OCI-LY7 (cell line): ENCODE measurements around the gene TMPRSS2. TPM values are rescaled to one million over a fixed set of nuclear protein-coding genes. Genes with fewer than 3 reads are reported as not detected.
"Not testable (repeated sequence)": the region's sequence is repeated elsewhere in the genome, so short reads cannot be mapped to it uniquely, and the experiment has no call there.

Source experiments
- BruUV-seq: library from RNA; stranded (reverse); fragments of 400-500 nt; replicated peaks from 2 replicates; lab custom pipeline; 2021; lab: Mats Ljungman, UMichigan
- CTCF ChIA-PET: fragments of 300-600 bp; sonication (Branson Sonifier 250); formaldehyde crosslinking; loops from one replicate; lab custom pipeline; 2022; ENCODE audit warnings: antibody characterized with exemption; ENCODE audit not compliant: unreplicated experiment; lab: Charles Lee
- POLR2A ChIA-PET: fragments of 300-600 bp; sonication (Branson Sonifier 250); formaldehyde crosslinking; loops from one replicate; lab custom pipeline; 2022; ENCODE audit warnings: antibody characterized with exemption; lab: Charles Lee
- DNase-seq: peaks from one replicate; pipeline ENCODE4 v3.0.0-alpha.2; 2015; ENCODE audit warnings: low spot score
- H2AFZ ChIP-seq: fragments of 200-600 bp; sonication (generic), shearing (Covaris generic); 2 replicates; pipeline ENCODE4 v1.6.1; 2014; ENCODE audit warnings: mild to moderate bottlenecking, antibody characterized with exemption, low read length, moderate library complexity
- H3K27ac ChIP-seq: fragments of 200-600 bp; sonication (generic); 2 replicates; pipeline ENCODE4 v1.5.1; 2014; ENCODE audit warnings: mixed run types, low read depth, mild to moderate bottlenecking, moderate library complexity, low read length, inconsistent platforms; ENCODE audit not compliant: poor library complexity, severe bottlenecking
- H3K36me3 ChIP-seq: fragments of 200-600 bp; sonication (generic); 2 replicates; pipeline ENCODE4 v1.6.1; 2014; ENCODE audit warnings: mild to moderate bottlenecking, antibody characterized with exemption, low read length, moderate library complexity, mixed read lengths; ENCODE audit not compliant: insufficient read depth
- H3K4me1 ChIP-seq: fragments of 200-600 bp; sonication (generic); 2 replicates; pipeline ENCODE4 v1.5.1; 2014; ENCODE audit warnings: mild to moderate bottlenecking, low read length; ENCODE audit not compliant: insufficient read depth, poor library complexity, severe bottlenecking
- H3K4me2 ChIP-seq: fragments of 200-600 bp; sonication (generic); 2 replicates; pipeline ENCODE4 v1.6.1; 2014; ENCODE audit warnings: mild to moderate bottlenecking, low read length
- H3K4me3 ChIP-seq: fragments of 200-600 bp; sonication (generic); 2 replicates; pipeline ENCODE4 v1.5.1; 2014; ENCODE audit warnings: mild to moderate bottlenecking, low read depth, low read length; ENCODE audit not compliant: poor library complexity, severe bottlenecking
- H3K79me2 ChIP-seq: fragments of 200-600 bp; sonication (generic); 2 replicates; pipeline ENCODE4 v1.6.1; 2016; ENCODE audit warnings: low read depth, mild to moderate bottlenecking, low read length, moderate library complexity, mixed read lengths; ENCODE audit not compliant: insufficient read depth
- H3K9me2 ChIP-seq: fragments of 200-600 bp; sonication (generic); 2 replicates; pipeline ENCODE4 v1.6.1; 2016; ENCODE audit warnings: mild to moderate bottlenecking, low read length, mixed read lengths; ENCODE audit not compliant: insufficient read depth
- H3K9me3 ChIP-seq: fragments of 200-600 bp; sonication (generic); 2 replicates; pipeline ENCODE4 v1.6.1; 2014; ENCODE audit warnings: mild to moderate bottlenecking, mixed run types, low read length, mixed read lengths
- H4K20me1 ChIP-seq: fragments of 200-600 bp; sonication (generic); 2 replicates; pipeline ENCODE4 v1.6.1; 2014; ENCODE audit warnings: mild to moderate bottlenecking, antibody characterized with exemption, low read length, moderate library complexity, mixed read lengths; ENCODE audit not compliant: insufficient read depth
- CTCF ChIP-seq: fragments of 200-600 bp; sonication (generic); conservative IDR thresholded peaks from 2 replicates; pipeline ENCODE4 v1.5.1; 2014; ENCODE audit warnings: mild to moderate bottlenecking, antibody characterized with exemption, low read length, moderate library complexity, mixed read lengths
- EZH2phosphoT487 ChIP-seq: fragments of 200-600 bp; sonication (generic); IDR thresholded peaks from 2 replicates; pipeline ENCODE4 v1.6.1; 2018; ENCODE audit warnings: low read depth, borderline replicate concordance, mild to moderate bottlenecking, mixed run types, antibody characterized with exemption, low read length, moderate library complexity, mixed read lengths
- intact Hi-C: fragments of 100-400 bp; cut with micrococcal nuclease; formaldehyde crosslinking; loops from one replicate; pipeline ENCODE4 v1.10.0; 2022; ENCODE audit not compliant: unreplicated experiment
- small RNA-seq: library from RNA; depleted of rRNA; stranded (forward); fragments of <200 nt; gene quantifications from one replicate; pipeline ENCODE3, GENCODE V24; 2014
- total RNA-seq, 2 experiments: library from RNA; depleted of rRNA in 1 of 2; stranded (reverse); fragments of >200 nt in 1 of 2; shearing (Covaris generic) in 1 of 2; gene quantifications; 2 replicates each; pipeline ENCODE4 v1.2.3, GENCODE V29; 2014 to 2022

The TMPRSS2 gene
- total RNA-seq, 2 experiments from 2014 or later: 0.09 TPM; not detected in 1

GRCh38 chr21:41418393-41418792, 89.6 kb downstream of the TMPRSS2 start:
- H3K27ac ChIP-seq: no peak overlapping the region
- H3K9me2 ChIP-seq: no peaks in the 10 kb centered on the region
- no peaks in the 10 kb centered on the region for H4K20me1 ChIP-seq
- H3K36me3 ChIP-seq: no peaks in the 10 kb centered on the region; the same call in 1 of the 2 replicates
- no peak overlapping the region for H3K4me3 ChIP-seq
- DNase-seq: no peak
- no TSS peak for BruUV-seq
- peaks cover 27% of the 10 kb centered on the region for H3K4me1 ChIP-seq
- H3K4me2 ChIP-seq: no peak overlapping the region
- no peak for TF ChIP-seq CTCF
- TF ChIP-seq EZH2phosphoT487: no peak
- ChIA-PET CTCF (no interaction called here), POLR2A (interaction anchor here (1.2 to 1.8 kb wide), 2 partner anchors 12 to 14 kb away, joined by 4 to 6 read pairs; no protein-coding TSS in a partner anchor)
- intact Hi-C loops: no loop called here
- no peak overlapping the region for H2AFZ ChIP-seq
- H3K9me3 ChIP-seq: no peaks in the 10 kb centered on the region
- H3K79me2 ChIP-seq: no peaks in the 10 kb centered on the region

GRCh38 chr21:41417505-41417904, 90.5 kb downstream of the TMPRSS2 start:
- H2AFZ ChIP-seq, H3K9me3 ChIP-seq, H3K4me2 ChIP-seq, BruUV-seq, intact Hi-C loops, H4K20me1 ChIP-seq, H3K36me3 ChIP-seq, DNase-seq, H3K27ac ChIP-seq, H3K9me2 ChIP-seq, H3K79me2 ChIP-seq, H3K4me3 ChIP-seq: not testable (repeated sequence)
- POLR2A ChIA-PET: interaction anchor here (0.8 to 1.8 kb wide), 4 partner anchors 13 to 50 kb away, joined by 3 to 6 read pairs (median 3); no protein-coding TSS in a partner anchor
- H3K4me1 ChIP-seq: peaks cover 18% of the 10 kb centered on the region
- CTCF ChIA-PET: interaction anchor here (1.4 kb wide), 1 partner anchor 48 kb away, joined by 4 read pairs; no protein-coding TSS in a partner anchor

Small RNA genes within 50 kb of the gene (small RNA-seq; reads per million reads assigned to genes)
- gene RF00421: not detected

Other genes with a start within 250 kb of the TMPRSS2 start
- gene FAM3B, start 191.4 kb downstream of the TMPRSS2 start, total RNA-seq (2014; rRNA removed; shearing (Covaris generic)): 0.19 TPM in 1 of 2 replicates, not detected in the other
- gene FAM3B, start 191.4 kb downstream of the TMPRSS2 start, total RNA-seq (2022): not detected in 2 replicates
- gene MX2, start 146.1 kb downstream of the TMPRSS2 start, total RNA-seq (2014; rRNA removed; shearing (Covaris generic)): 7.3 and 10.4 TPM in 2 replicates
- gene MX2, start 146.1 kb downstream of the TMPRSS2 start, total RNA-seq (2022): 3.5 and 4.5 TPM in 2 replicates
- gene MX1, start 81.9 kb downstream of the TMPRSS2 start, total RNA-seq (2014; rRNA removed; shearing (Covaris generic)): 24.4 and 24.7 TPM in 2 replicates
- gene MX1, start 81.9 kb downstream of the TMPRSS2 start, total RNA-seq (2022): 23.9 and 25.1 TPM in 2 replicates